Activated CD4-positive, alpha-beta memory T cell treated with anti-CD3 and anti-CD28 coated beads for 36 hours (primary cell): Measurements from ENCODE around the gene RBM46. TPM values are rescaled to one million over a fixed set of nuclear protein-coding genes. Genes with fewer than 3 reads are reported as not detected.

Experiments used
- CTCF ChIA-PET: fragments of 350-600 bp; sonication (Branson Sonifier 250); formaldehyde crosslinking; loops from one replicate; lab custom pipeline; 2021; ENCODE audit warnings: antibody characterized with exemption, inconsistent platforms; lab: Charles Lee
- POLR2A ChIA-PET: fragments of 350-600 bp; sonication (Branson Sonifier 250); formaldehyde crosslinking; loops from one replicate; lab custom pipeline; 2021; ENCODE audit warnings: antibody characterized with exemption; lab: Charles Lee
- DNase-seq: peaks from one replicate; pipeline ENCODE4 v3.0.0-alpha.2; 2020
- H3K27ac Mint-ChIP-seq: one replicate; pipeline ENCODE4 v1.8.0; 2021; ENCODE audit warnings: mixed read lengths
- H3K27me3 Mint-ChIP-seq: one replicate; pipeline ENCODE4 v1.8.0; 2021; ENCODE audit warnings: mixed read lengths
- H3K36me3 Mint-ChIP-seq: one replicate; pipeline ENCODE4 v1.8.0; 2021; ENCODE audit warnings: mixed read lengths
- H3K4me1 Mint-ChIP-seq: one replicate; pipeline ENCODE4 v1.8.0; 2021; ENCODE audit warnings: low read depth, mixed read lengths
- H3K4me3 Mint-ChIP-seq: one replicate; pipeline ENCODE4 v1.8.0; 2021; ENCODE audit warnings: mild to moderate bottlenecking, mixed read lengths
- H3K9me3 Mint-ChIP-seq: one replicate; pipeline ENCODE4 v1.8.0; 2021; ENCODE audit warnings: mixed read lengths
- intact Hi-C: fragments of 100-400 bp; cut with micrococcal nuclease; formaldehyde crosslinking; loops from one replicate; pipeline ENCODE4 v1.15.1; 2023
- total RNA-seq, 2 experiments: library from RNA; stranded (reverse); gene quantifications; one replicate each; pipeline ENCODE4 v1.2.3, GENCODE V29; 2021

Gene RBM46
- total RNA-seq, 2 experiments from 2014 or later: not detected

DNA sequence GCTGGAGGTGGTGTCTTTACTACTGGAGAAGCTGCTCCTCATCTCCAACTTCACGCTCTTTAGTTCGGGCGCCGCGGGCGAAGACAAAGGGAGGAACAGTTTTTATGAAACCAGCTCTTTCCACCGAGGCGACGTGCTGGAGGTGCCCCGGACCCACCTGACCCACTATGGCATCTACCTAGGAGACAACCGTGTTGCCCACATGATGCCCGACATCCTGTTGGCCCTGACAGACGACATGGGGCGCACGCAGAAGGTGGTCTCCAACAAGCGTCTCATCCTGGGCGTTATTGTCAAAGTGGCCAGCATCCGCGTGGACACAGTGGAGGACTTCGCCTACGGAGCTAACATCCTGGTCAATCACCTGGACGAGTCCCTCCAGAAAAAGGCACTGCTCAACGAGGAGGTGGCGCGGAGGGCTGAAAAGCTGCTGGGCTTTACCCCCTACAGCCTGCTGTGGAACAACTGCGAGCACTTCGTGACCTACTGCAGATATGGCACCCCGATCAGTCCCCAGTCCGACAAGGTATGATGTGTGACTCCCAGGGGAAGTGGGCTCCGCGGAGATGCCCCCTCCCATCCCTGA is 36.6 kb upstream of the RBM46 start:
- ChIA-PET CTCF (no interaction called here), POLR2A (no interaction called here)
- H3K36me3 Mint-ChIP-seq: no peaks in the 10 kb centered on the region
- DNase-seq: no peak
- peaks cover 60% of the 10 kb centered on the region for H3K27me3 Mint-ChIP-seq
- intact Hi-C loops: loop anchor here (10.0 kb wide), 1 partner anchor 630 kb away; the partner anchor contains the start of gene MAP9
- peaks cover 13% of the 10 kb centered on the region for H3K4me1 Mint-ChIP-seq
- no peaks in the 10 kb centered on the region for H3K9me3 Mint-ChIP-seq
- H3K4me3 Mint-ChIP-seq: peak overlapping the region; percentile 77
- no peak overlapping the region for H3K27ac Mint-ChIP-seq

DNA sequence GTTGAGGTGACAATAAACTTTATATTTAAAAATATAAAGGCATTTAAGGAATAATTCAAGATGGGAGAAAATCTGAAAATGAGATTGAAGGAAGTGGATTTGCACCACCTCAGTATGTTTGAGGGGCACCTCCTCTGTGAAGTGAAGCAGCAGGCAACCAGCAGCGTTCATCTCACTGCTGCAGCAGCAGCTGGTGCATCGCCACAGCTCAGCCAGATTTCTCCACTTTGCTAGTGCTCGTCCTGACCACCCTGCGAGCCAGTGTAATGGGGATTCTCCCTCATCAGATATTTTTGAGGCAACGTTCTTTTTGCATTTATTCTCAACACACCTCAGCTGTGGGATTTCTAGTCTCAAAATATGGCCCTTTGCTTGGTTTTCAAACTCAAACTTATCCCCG is 23.4 kb upstream of the RBM46 start:
- Mint-ChIP-seq H3K9me3 (no peaks in the 10 kb centered on the region), H3K4me3 (no peak overlapping the region)
- intact Hi-C loops: no loop called here

DNA sequence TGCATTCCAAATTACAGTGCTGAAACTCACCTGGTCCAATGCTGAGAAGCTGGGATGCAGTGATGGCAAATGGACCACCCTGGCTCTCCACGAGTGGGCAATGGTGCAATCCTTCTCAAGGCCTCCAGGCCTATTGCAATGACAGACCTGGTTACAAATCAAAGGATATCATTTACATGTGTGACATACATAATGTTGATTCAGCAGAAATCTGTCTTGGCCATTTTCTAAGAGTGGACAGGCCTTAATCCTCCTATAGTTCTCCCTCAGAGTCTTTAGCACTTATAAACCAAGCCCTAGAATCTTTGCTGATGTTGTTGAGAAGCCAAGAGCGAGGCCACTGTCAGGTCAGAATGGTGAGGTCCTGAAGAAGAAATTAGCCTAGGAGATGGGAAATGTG is 20.2 kb upstream of the RBM46 start:
- no peak for DNase-seq
- no peak overlapping the region for H3K27ac Mint-ChIP-seq
- H3K9me3 Mint-ChIP-seq: no peaks in the 10 kb centered on the region
- H3K36me3 Mint-ChIP-seq: no peaks in the 10 kb centered on the region
- POLR2A ChIA-PET: no interaction called here
- H3K27me3 Mint-ChIP-seq: peaks cover 2% of the 10 kb centered on the region
- no peaks in the 10 kb centered on the region for H3K4me1 Mint-ChIP-seq
- H3K4me3 Mint-ChIP-seq: no peak overlapping the region
- intact Hi-C loops: no loop called here
- CTCF ChIA-PET: no interaction called here

More for the DNA sequence above, 23.4 kb upstream of the RBM46 start:
- POLR2A ChIA-PET: no interaction called here
- peaks cover 3% of the 10 kb centered on the region for H3K27me3 Mint-ChIP-seq
- H3K4me1 Mint-ChIP-seq: no peaks in the 10 kb centered on the region
- H3K36me3 Mint-ChIP-seq: no peaks in the 10 kb centered on the region
- CTCF ChIA-PET: no interaction called here
- DNase-seq: no peak
- no peak overlapping the region for H3K27ac Mint-ChIP-seq

DNA sequence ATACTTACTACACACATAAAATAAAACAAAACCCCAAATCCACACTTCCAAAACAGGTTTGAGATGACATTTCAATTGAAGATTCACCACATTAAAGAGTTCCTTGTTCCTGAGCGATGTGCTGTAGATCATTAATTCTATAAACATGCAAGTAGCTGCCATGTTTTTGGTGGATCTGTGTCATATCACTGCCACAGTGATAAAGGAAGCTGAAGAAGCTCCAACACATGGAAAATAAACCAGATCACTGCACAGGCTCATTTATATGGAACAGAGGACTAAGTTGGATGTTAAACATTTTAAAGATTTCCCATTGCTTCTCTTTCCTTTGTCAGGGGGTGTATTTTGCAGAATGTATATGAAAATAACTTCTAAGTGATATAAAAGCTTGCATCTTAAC is 2.8 kb upstream of the RBM46 start:
- CTCF ChIA-PET: interaction anchor here (1.0 kb wide), 1 partner anchor 89 kb away, joined by 3 read pairs; no protein-coding TSS in a partner anchor
- no peaks in the 10 kb centered on the region for H3K36me3 Mint-ChIP-seq
- intact Hi-C loops: loop anchor here (5.0 kb wide), 1 partner anchor 141 kb away; no protein-coding TSS in a partner anchor
- H3K9me3 Mint-ChIP-seq: peaks cover 2% of the 10 kb centered on the region
- H3K4me3 Mint-ChIP-seq: no peak overlapping the region
- peaks cover 16% of the 10 kb centered on the region for H3K27me3 Mint-ChIP-seq
- no peaks in the 10 kb centered on the region for H3K4me1 Mint-ChIP-seq
- POLR2A ChIA-PET: no interaction called here
- no peak overlapping the region for H3K27ac Mint-ChIP-seq
- no peak for DNase-seq

DNA sequence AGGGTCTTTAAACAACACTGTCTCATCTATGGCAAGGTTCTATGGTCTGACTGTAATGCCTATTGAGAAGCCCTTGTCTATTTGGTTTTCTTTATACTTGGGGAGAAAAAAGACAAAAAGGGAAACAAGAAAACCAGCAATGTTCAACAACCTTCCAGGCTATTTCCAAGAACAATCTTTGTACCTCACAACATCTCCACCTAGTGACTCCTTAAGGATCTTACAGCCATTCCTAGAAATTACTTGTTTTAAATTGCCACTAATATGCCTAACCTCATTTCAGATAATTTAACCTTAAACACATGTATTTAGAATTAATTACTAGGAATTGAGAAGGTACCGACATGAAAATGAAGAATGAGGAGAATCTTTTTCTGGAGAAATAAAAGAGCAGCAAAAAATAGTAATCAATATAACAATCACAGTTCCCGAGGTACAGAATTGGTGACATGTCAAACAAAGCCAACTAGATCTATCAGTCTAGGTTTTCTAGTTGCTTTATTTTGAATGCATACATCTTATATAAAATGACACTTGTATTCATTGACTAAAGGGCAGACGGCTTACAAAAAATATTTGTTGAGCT is 1.6 kb upstream of the RBM46 start:
- H3K4me3 Mint-ChIP-seq: no peak overlapping the region
- intact Hi-C loops: loop anchor here (5.0 kb wide), 1 partner anchor 142 kb away; no protein-coding TSS in a partner anchor
- CTCF ChIA-PET: no interaction called here
- H3K4me1 Mint-ChIP-seq: no peaks in the 10 kb centered on the region
- POLR2A ChIA-PET: no interaction called here
- no peak for DNase-seq
- H3K27me3 Mint-ChIP-seq: peaks cover 16% of the 10 kb centered on the region
- H3K27ac Mint-ChIP-seq: no peak overlapping the region
- H3K36me3 Mint-ChIP-seq: no peaks in the 10 kb centered on the region
- H3K9me3 Mint-ChIP-seq: no peaks in the 10 kb centered on the region

DNA sequence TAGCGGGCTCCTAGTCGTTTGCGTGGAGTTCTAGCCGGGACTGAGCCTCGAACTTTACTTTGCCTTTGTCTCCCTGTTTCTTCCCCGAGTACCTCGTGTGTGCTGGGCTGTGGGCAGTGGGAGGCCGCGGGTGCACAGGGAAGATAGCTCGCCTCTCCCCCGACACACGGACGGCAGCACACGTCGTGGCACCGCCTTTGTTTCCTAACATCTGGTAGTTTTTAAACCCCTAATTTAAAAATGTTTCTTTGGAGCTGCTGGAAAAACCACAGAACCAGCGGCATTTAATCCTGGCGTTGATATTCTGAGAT is 866 bp downstream of the RBM46 start:
- no peaks in the 10 kb centered on the region for H3K4me1 Mint-ChIP-seq
- intact Hi-C loops: no loop called here
- H3K27ac Mint-ChIP-seq: no peak overlapping the region
- ChIA-PET POLR2A (no interaction called here), CTCF (no interaction called here)
- DNase-seq: no peak
- no peaks in the 10 kb centered on the region for H3K36me3 Mint-ChIP-seq
- no peaks in the 10 kb centered on the region for H3K9me3 Mint-ChIP-seq
- peaks cover 16% of the 10 kb centered on the region for H3K27me3 Mint-ChIP-seq
- H3K4me3 Mint-ChIP-seq: no peak overlapping the region

DNA sequence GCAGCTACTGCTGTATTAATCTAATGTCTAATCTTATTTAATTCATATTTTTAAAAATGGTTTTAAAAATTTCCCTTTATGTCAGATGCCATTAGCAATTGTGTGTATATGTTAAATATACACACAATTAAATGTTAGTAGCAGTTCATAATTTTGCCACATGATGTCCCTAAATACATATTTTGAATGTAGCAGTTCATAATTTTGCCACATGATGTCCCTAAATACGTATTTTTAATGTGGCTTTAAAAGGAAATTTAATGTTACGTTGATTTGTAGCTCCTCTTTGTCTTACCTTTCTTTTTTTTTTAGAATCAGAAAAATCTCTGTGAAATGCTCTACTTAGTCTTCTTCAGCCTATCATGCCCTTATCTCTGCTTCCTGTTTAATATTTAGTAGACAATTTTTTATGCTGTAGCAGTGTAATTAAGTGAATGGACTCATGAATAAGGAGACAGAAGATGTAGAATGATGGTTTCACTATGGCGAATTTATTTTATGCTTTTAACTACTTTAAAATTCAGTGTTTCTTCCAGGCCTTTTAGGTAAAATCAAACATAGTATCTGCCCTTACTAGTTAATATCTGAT is 26.1 kb downstream of the RBM46 start:
- Mint-ChIP-seq H3K27ac (no peak overlapping the region), H3K4me1 (no peaks in the 10 kb centered on the region), H3K36me3 (no peaks in the 10 kb centered on the region), H3K9me3 (no peaks in the 10 kb centered on the region), H3K27me3 (no peaks in the 10 kb centered on the region), H3K4me3 (no peak overlapping the region)
- intact Hi-C loops: no loop called here
- DNase-seq: no peak
- ChIA-PET POLR2A (interaction anchor here (0.6 kb wide), 1 partner anchor 9 kb away, joined by 4 read pairs; no protein-coding TSS in a partner anchor), CTCF (interaction anchor here (0.7 to 1.5 kb wide), 3 partner anchors 86 to 548 kb away, joined by 3 read pairs; no protein-coding TSS in a partner anchor)

DNA sequence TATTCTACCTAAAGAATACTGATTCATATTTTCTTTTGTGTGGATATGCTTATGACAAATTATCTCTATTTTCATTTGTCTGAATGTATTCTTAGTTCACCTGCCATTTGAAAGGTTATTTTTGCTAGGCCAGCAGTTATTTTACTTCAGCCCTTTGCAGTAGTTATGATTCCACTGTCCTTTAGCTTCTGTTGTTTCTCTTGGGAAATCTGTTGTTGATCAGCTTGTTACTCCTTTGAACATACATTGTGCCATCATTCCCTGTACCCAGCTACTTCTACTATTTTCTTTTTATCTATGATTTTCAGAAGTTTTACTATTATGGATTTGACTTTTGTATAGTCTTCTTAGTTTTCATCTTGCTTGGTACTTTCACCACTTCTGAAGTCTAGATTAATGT is 37.2 kb downstream of the RBM46 start:
- H3K4me3 Mint-ChIP-seq: no peak overlapping the region
- DNase-seq: no peak
- ChIA-PET CTCF (no interaction called here), POLR2A (no interaction called here)
- H3K4me1 Mint-ChIP-seq: no peaks in the 10 kb centered on the region
- no peaks in the 10 kb centered on the region for H3K9me3 Mint-ChIP-seq
- H3K27me3 Mint-ChIP-seq: peaks cover 2% of the 10 kb centered on the region
- no peaks in the 10 kb centered on the region for H3K36me3 Mint-ChIP-seq
- H3K27ac Mint-ChIP-seq: no peak overlapping the region
- intact Hi-C loops: no loop called here

DNA sequence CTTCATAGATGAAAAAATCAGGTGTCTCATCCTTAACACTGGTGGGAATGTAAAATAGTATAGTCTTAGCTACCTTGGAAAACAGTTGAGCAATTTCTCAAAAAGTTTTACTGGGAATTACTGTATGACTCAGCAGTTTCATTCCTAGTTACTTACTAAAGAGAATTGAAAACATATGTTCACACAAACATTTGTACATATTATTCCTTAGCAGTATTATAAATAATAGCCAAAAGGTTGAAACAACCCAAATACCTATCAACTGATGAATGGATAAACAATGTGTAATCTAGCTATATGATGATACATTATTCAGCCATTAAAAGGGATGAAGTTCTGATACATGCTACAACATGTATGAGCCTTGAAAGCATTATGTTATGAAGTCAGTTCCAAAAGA is 41.7 kb downstream of the RBM46 start:
- ChIA-PET POLR2A (no interaction called here), CTCF (no interaction called here)
- no peak for DNase-seq
- H3K27me3 Mint-ChIP-seq: peaks cover 6% of the 10 kb centered on the region
- H3K4me3 Mint-ChIP-seq: no peak overlapping the region
- H3K27ac Mint-ChIP-seq: no peak overlapping the region
- no peaks in the 10 kb centered on the region for H3K9me3 Mint-ChIP-seq
- H3K36me3 Mint-ChIP-seq: no peaks in the 10 kb centered on the region
- intact Hi-C loops: no loop called here
- H3K4me1 Mint-ChIP-seq: no peaks in the 10 kb centered on the region

DNA sequence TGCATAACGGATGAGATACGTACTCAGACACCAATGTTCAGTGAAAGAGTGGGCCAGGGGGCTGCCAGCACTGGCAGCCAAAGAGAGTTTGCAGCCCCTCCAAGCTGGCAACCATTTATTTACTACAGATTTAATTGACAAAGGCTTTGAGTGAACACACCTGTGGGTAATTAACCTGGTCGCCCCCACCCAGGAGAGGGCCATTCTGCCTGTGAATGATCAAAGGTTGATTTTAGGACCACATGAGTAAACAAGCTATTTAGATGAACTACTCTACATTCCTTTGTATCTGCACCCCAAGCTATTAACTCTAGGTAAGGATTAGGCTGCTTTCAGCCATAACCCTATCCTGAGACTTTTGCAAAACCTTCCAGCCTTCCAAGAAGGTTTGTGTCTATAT is 55.0 kb downstream of the RBM46 start:
- no peak for DNase-seq
- ChIA-PET POLR2A (no interaction called here), CTCF (no interaction called here)
- peaks cover 18% of the 10 kb centered on the region for H3K9me3 Mint-ChIP-seq
- no peak overlapping the region for H3K27ac Mint-ChIP-seq
- H3K36me3 Mint-ChIP-seq: no peaks in the 10 kb centered on the region
- no peaks in the 10 kb centered on the region for H3K4me1 Mint-ChIP-seq
- H3K4me3 Mint-ChIP-seq: no peak overlapping the region
- intact Hi-C loops: no loop called here
- no peaks in the 10 kb centered on the region for H3K27me3 Mint-ChIP-seq

DNA sequence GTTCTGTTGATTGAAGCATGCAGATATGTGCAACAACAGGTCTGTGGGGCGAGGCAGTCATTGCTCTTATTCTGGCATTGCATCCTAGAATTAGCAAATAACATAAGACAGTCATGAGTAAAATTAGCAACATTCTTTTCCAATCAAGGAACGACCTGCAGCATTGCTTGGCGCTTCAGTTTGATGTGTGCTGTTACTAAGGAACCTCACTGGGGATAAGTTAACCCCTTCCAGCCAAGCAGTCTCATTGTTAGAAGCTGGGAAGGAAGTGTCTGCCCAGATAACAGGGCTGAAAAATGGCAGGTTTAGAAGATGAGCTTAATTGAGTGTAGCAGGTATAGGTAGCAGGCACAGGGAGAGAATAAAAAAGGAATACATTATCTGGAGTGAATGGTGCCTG is 55.4 kb downstream of the RBM46 start:
- Mint-ChIP-seq H3K4me1 (no peaks in the 10 kb centered on the region), H3K27me3 (no peaks in the 10 kb centered on the region), H3K36me3 (no peaks in the 10 kb centered on the region), H3K9me3 (peaks cover 18% of the 10 kb centered on the region), H3K4me3 (no peak overlapping the region), H3K27ac (no peak overlapping the region)
- CTCF ChIA-PET: no interaction called here
- no peak for DNase-seq
- intact Hi-C loops: no loop called here
- POLR2A ChIA-PET: no interaction called here

DNA sequence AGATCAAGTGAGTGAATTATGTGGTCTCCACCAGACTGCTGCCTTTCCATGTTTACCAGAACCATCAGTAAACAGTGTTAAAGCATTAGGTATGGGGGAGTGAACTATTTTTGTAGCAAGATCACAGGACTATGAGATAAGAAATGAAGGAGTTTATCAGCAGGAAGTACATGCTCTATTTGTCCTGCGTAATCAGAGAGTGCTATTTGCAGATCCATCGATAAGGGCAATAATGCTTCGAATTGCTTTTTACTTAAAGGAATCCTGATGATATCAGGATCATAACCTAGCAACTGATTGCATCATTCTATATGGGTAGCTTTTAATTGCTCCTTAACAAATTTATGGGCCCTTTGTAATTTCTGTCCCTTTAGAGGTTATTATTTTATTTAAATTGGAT is 57.1 kb downstream of the RBM46 start:
- Mint-ChIP-seq H3K4me3 (no peak overlapping the region), H3K27ac (no peak overlapping the region), H3K4me1 (no peaks in the 10 kb centered on the region), H3K27me3 (no peaks in the 10 kb centered on the region), H3K36me3 (no peaks in the 10 kb centered on the region), H3K9me3 (peaks cover 11% of the 10 kb centered on the region)
- intact Hi-C loops: no loop called here
- ChIA-PET POLR2A (no interaction called here), CTCF (no interaction called here)
- no peak for DNase-seq

DNA sequence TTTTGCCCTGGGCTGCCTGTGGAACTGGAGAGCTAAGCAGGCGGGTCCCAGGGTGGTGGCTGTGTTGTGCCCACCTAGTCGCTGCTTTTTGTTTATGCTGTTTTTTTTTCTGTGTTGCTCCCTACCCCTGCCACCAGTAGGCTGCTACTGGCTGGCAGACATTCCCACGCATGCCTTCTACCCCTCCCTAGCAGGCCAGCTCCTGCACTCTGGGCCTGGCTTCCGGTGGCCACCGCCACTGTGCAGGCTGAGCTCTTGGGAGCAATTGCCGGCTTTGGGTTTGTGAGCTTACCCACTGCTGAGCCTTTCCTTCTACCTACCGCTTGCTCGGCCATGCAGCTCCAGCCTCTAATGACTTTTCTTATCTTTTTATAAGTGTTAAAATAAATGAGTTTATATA is 57.6 kb downstream of the RBM46 start:
- Mint-ChIP-seq H3K9me3 (peaks cover 5% of the 10 kb centered on the region), H3K27me3 (no peaks in the 10 kb centered on the region), H3K4me1 (no peaks in the 10 kb centered on the region), H3K27ac (no peak overlapping the region), H3K4me3 (no peak overlapping the region), H3K36me3 (no peaks in the 10 kb centered on the region)
- POLR2A ChIA-PET: no interaction called here
- DNase-seq: no peak
- intact Hi-C loops: no loop called here
- CTCF ChIA-PET: no interaction called here
